Keratinocyte (primary cell): ENCODE measurements around the gene AK8. TPM values are rescaled to one million over a fixed set of nuclear protein-coding genes. Genes with fewer than 3 reads are reported as not detected.

Experiments used
- DNase-seq: peaks from one replicate; pipeline ENCODE4 v3.0.0-alpha.2; 2011; ENCODE audit warnings: low read depth, missing footprints, low spot score
- FAIRE-seq: peaks from 2 replicates; lab custom pipeline; 2011; peaks lifted over from hg19 to GRCh38; lab: Jason Lieb, UNC
- H2AFZ ChIP-seq: 2 replicates; pipeline ENCODE4 v1.6.0; 2012; ENCODE audit warnings: low read length, control low read depth, inconsistent platforms; ENCODE audit not compliant: control insufficient read depth
- H3K27ac ChIP-seq: 2 replicates; pipeline ENCODE4 v1.5.1; 2011; ENCODE audit warnings: low read length; ENCODE audit not compliant: control insufficient read depth, insufficient read depth
- H3K27me3 ChIP-seq: 3 replicates; pipeline ENCODE4 v1.6.0; 2011; ENCODE audit warnings: low read length; ENCODE audit not compliant: control insufficient read depth, insufficient read depth; ENCODE audit errors: extremely low read depth
- H3K36me3 ChIP-seq, 2 experiments: 2 replicates in 1 of 2; 3 replicates in 1 of 2; pipeline ENCODE4 v1.5.1; 2011; ENCODE audit warnings: low read length in 2 of 2, mild to moderate bottlenecking in 1 of 2; ENCODE audit not compliant: control insufficient read depth in 2 of 2, insufficient read depth in 2 of 2; ENCODE audit errors: extremely low read depth in 1 of 2
- H3K4me1 ChIP-seq: 3 replicates; pipeline ENCODE4 v1.5.1; 2011; ENCODE audit warnings: low read length; ENCODE audit not compliant: control insufficient read depth, insufficient read depth; ENCODE audit errors: extremely low read depth
- H3K4me2 ChIP-seq: 3 replicates; pipeline ENCODE4 v1.6.0; 2011; ENCODE audit warnings: low read depth, low read length; ENCODE audit not compliant: control insufficient read depth, insufficient read depth; ENCODE audit errors: extremely low read depth
- H3K4me3 ChIP-seq, 3 experiments: fragments of 200-600 bp in 1 of 3; sonication (generic) in 1 of 3; 2 replicates in 2 of 3; 3 replicates in 1 of 3; pipeline ENCODE4 v1.5.1; 2011 to 2016; ENCODE audit warnings: low read length in 3 of 3, mild to moderate bottlenecking in 3 of 3, control low read depth in 2 of 3, inconsistent platforms in 1 of 3, low read depth in 1 of 3, mixed read lengths in 1 of 3, mixed run types in 1 of 3, moderate library complexity in 1 of 3; ENCODE audit not compliant: control insufficient read depth in 2 of 3, insufficient read depth in 2 of 3; ENCODE audit errors: extremely low read depth in 1 of 3
- H3K79me2 ChIP-seq: 2 replicates; pipeline ENCODE4 v1.6.0; 2012; ENCODE audit warnings: low read length; ENCODE audit not compliant: control insufficient read depth, insufficient read depth
- H3K9ac ChIP-seq: 3 replicates; pipeline ENCODE4 v1.6.0; 2011; ENCODE audit warnings: low read length; ENCODE audit not compliant: control insufficient read depth, insufficient read depth; ENCODE audit errors: extremely low read depth
- H3K9me1 ChIP-seq: 3 replicates; pipeline ENCODE4 v1.6.0; 2011; ENCODE audit warnings: low read length; ENCODE audit not compliant: control insufficient read depth, insufficient read depth; ENCODE audit errors: extremely low read depth
- H3K9me3 ChIP-seq: 2 replicates; pipeline ENCODE4 v1.5.1; 2012; ENCODE audit warnings: low read depth, low read length; ENCODE audit not compliant: control insufficient read depth
- H4K20me1 ChIP-seq: 3 replicates; pipeline ENCODE4 v1.6.0; 2011; ENCODE audit warnings: low read length; ENCODE audit not compliant: control insufficient read depth, insufficient read depth; ENCODE audit errors: extremely low read depth
- CTCF ChIP-seq, 3 experiments: IDR thresholded peaks in 1 of 3; conservative IDR thresholded peaks in 1 of 3; optimal IDR thresholded peaks in 1 of 3; 2 replicates in 2 of 3; 3 replicates in 1 of 3; pipeline versions ENCODE3 to v1.5.1; 2011; ENCODE audit warnings: low read length in 3 of 3, mild to moderate bottlenecking in 3 of 3, moderate library complexity in 2 of 3, control low read depth in 1 of 3, inconsistent platforms in 1 of 3; ENCODE audit not compliant: insufficient read depth in 2 of 3; ENCODE audit errors: extremely low read depth in 1 of 3
- EZH2 ChIP-seq: IDR thresholded peaks from one replicate; pipeline ENCODE4 v1.6.1; 2012; ENCODE audit warnings: inconsistent platforms, mild to moderate bottlenecking, low read length, moderate library complexity
- dilution Hi-C: fragments of 300-500 bp; cut with MboI; formaldehyde crosslinking; loops from one replicate; pipeline ENCODE4 v1.7.0; 2020; ENCODE audit warnings: low sequenced_read_pairs; ENCODE audit not compliant: extremely low pct_ligation_motif_present
- polyA plus RNA-seq, 5 experiments: library from polyadenylated mRNA; depleted of rRNA in 3 of 5; stranded (reverse) in 3 of 5; stranded (forward) in 1 of 5; unstranded in 1 of 5; fragments of >200 nt; gene quantifications; 1 replicate in 1 of 5; 2 replicates in 3 of 5; 3 replicates in 1 of 5; pipeline versions ENCODE4 v1.2.1 to v1.2.3, GENCODE V29; 2011 to 2012; ENCODE audit warnings: missing spikeins in 2 of 5, low read depth in 1 of 5, low replicate concordance in 1 of 5

The AK8 gene
- polyA plus RNA-seq, 1 donor (not counting 4 experiments of a cell fraction or from before 2014, with no cell fraction given), result 0.24 TPM

DNA sequence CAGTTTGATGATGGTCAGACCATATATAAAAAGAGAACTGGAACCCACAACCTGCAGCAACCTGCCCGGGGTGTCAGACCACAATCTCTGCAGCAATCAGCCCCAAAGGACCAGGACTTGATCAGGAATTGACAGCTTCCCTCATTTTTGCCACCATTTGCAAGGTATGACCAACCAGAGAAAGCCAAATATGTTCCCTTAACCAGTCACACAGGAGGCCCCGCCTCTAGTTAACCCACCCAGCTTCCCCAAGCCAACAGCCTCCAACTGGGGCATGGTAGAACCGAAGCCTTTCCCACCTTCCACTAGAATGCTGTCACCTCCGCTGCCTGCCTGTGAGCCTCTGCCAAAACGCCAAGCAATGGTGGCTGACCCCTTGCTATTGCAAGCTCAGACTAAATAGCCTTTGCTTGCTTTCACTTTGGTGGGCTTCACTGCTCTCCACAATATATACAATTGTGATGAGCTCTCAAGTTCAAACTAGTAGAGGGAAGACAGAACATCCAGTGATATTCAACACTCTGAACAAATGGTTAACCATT, 86.3 kb downstream of the AK8 start:
- Histone ChIP-seq H3K4me2 (no peak overlapping the region), H3K9ac (no peak overlapping the region), H4K20me1 (no peaks in the 10 kb centered on the region), H3K9me1 (no peaks in the 10 kb centered on the region), H3K4me3 (no peak overlapping the region), H3K27ac (no peak overlapping the region), H3K4me1 (peaks cover 13% of the 10 kb centered on the region), H3K9me3 (no peaks in the 10 kb centered on the region), H2AFZ (no peak overlapping the region), H3K36me3 (no peaks in the 10 kb centered on the region), H3K79me2 (no peaks in the 10 kb centered on the region), H3K27me3 (peaks cover 8% of the 10 kb centered on the region)
- TF ChIP-seq CTCF (optimal IDR thresholded peaks at IDR 0.05 in 1 of 3, IDR thresholded peaks at IDR 0.05 in 1 of 3, conservative IDR thresholded peaks at IDR 0.05 in 1 of 3; ENCODE audit: extremely low read depth in 1 of 3, insufficient read depth in 2 of 3, low read length in 3 of 3), result no peak
- TF ChIP-seq EZH2, result no peak
- FAIRE-seq (no peak), DNase-seq (no peak)
- dilution Hi-C loops, result no loop called here

DNA sequence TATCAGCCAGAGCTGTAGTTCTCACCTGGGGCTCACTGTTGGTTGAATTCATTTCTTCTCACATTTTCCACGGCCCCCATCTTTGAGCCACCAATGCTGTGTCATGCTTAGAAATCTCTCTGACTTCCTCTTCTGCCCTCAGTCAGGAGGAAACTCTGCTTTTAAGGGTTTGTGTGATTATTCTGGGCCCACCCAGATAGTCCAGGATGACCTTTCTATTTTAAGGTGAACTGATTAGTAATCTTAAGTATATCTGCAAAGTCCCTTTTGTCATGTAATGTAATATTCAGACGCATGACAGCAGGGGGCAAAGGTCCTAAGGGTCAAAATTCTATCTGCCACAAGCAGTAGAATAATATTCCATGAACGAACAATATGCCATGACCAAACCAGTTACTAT, 88.4 kb downstream of the AK8 start:
- dilution Hi-C loops, result no loop called here
- DNase-seq (no peak), FAIRE-seq (no peak)

More for the DNA sequence above, 88.4 kb downstream of the AK8 start:
- Histone ChIP-seq H2AFZ (no peak overlapping the region), H3K27ac (no peak overlapping the region), H3K4me2 (no peak overlapping the region), H4K20me1 (no peaks in the 10 kb centered on the region), H3K4me3 (no peak overlapping the region), H3K36me3 (no peaks in the 10 kb centered on the region), H3K9me3 (no peaks in the 10 kb centered on the region), H3K9ac (no peak overlapping the region), H3K4me1 (peaks cover 9% of the 10 kb centered on the region), H3K27me3 (peaks cover 8% of the 10 kb centered on the region), H3K9me1 (no peaks in the 10 kb centered on the region), H3K79me2 (no peaks in the 10 kb centered on the region)
- TF ChIP-seq CTCF (optimal IDR thresholded peaks at IDR 0.05 in 1 of 3, IDR thresholded peaks at IDR 0.05 in 1 of 3, conservative IDR thresholded peaks at IDR 0.05 in 1 of 3; ENCODE audit: extremely low read depth in 1 of 3, insufficient read depth in 2 of 3, low read length in 3 of 3) (no peak), EZH2 (no peak)
